Measurements from ENCODE around the gene ERG28.
"Not testable (repeated sequence)": the region's sequence is repeated elsewhere in the genome, so short reads cannot be mapped to it uniquely, and the experiment has no call there.

Gene ERG28

DNA sequence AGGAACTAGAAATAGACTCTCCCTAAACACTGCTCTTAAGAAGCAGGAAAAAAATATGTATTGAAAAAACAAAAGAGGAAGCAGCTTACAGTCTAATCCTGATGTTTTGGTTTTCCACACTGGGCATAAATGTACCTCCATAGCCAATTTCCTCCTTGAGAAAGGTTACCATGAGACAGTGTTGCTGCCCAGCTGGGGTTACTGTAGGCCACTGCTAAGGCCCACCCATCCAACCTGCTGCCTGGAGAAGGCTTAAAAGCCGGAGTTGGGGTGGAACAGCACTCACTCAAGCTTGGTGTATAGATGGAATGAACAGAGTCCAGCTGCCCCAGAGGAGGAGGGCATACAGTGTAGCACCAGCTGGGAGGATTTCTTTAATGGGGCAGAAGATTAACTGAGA lies 41.1 kb downstream of the ERG28 start:
- DNase-seq = no peak

DNA sequence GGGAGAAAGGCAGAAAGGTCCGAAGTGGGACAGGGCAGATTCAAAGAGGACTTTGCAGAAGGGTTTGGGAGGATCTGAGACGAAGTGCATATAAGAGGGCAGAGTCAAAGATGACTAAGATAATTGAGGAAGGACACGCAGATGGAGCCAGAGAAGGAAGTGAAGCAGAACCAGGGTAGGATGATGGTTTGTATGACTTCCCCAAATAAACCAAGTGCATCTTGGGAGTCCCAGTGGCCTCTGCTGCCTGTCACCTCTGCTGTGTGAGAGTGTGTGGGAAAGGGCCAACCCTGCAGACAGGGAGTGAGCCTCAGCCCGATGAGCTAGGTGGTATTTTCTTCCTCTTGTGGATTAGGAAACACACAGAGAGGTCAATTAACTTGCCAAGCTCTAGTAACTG lies 45.5 kb downstream of the ERG28 start:
- DNase-seq = no peak

DNA sequence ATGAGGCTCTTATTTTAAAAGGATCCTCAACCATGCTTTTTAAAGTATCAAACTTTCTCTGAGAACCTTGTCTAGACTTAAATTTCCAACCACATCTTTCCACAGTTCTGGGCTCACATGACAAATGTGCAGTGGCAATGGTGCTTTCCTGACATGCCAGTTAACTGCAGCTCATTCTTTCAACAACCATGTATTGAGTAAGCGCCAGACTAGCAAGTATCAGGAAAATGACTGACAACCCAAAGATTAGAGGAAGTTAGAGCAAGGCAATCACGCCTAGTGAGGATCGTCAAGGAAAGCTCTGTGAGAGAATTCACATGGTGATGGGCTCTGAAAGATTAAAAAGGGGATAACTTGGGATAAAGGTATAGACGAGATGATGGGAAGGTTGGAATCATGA lies 46.5 kb downstream of the ERG28 start:
- DNase-seq = no peak

DNA sequence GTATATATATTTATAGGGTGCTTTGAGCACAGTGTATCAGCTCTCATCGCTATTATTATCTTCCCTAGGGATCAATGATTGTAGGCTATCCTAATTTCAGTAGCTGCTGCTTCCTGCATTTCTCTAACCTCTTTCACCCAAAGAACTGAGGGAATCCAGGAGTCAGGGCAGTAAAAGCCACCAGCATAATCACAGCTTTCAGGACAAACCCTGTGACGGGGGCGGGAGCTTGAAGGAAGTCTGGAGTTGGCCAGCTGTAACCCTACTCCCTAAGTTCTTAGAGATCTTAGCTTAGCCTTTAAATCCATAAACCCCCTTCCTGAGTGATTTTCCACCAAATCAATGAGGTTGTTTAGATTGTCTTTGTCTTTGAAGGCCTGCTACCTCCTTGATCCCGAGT lies 48.5 kb downstream of the ERG28 start:
- DNase-seq = no peak

DNA sequence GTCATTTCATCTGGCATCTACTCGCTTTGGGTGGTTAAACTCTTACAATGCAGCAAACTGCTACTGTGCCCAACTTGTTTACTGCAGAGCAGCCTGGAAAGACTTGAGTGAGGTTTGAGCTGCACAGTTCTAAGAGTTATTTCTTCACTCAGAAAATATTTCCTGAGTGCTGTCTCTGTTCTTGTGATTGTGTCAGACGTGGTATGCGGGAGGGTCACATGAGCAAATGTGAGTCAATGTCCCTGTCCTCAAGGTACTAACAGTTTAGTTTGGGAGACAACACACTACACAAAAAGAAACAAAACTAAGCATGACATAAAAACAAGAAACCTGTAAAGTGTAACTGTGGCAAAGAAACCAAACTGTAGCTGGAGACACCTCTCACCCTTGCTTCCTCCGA lies 49.8 kb downstream of the ERG28 start:
- no peak for DNase-seq

- DNase-seq = no peak
Observed at GRCh38 chr14:75609606-75610475, 50.8 kb downstream of the ERG28 start.

GRCh38 chr14:75609116-75609515 lies 51.6 kb downstream of the ERG28 start:
- no peak for DNase-seq

DNA sequence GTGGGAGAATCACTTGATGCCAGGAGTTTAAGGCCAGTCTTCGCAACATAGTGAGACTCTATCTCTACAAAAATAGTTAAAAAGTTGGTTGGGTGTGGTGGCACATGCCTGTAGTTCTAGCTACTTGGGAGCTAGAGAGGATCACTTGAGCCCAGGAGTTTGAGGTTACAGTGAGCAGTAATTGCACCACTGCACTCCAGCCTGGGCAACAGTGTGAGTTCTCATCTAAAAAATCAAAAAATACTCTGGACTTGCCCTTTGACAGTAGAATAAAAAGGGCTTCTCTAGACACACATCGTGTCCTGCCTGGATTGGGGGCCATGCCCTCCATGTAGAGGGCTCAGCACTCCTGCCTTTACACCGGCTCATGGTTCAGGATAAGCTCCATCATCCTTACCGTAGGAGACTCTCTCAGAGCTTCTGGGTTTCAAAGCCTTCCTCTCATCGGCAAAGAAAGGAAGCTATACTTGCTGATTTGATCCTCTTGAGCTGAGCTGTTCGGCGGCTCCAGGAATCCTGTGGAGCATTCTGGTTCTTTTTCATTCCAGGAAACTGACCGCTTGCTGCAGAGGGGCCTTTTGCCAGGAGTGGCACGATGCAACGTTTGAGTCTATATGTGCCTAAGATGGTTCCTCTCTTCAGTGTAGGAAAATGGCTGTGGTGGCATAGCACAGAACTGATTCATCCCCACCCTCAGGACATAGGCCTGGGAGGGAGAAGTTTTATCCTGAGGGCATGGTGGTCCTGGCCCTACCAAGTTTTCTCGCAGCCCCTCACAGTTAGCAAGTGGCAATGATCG lies 52.6 kb downstream of the ERG28 start:
- no peak for DNase-seq

- DNase-seq = no peak
Observed at GRCh38 chr14:75607044-75607443, 53.6 kb downstream of the ERG28 start.

- DNase-seq = no peak
Observed at GRCh38 chr14:75605916-75606315, 54.8 kb downstream of the ERG28 start.

- DNase-seq = no peak
Observed at GRCh38 chr14:75604979-75605851, 55.5 kb downstream of the ERG28 start.

- no peak for DNase-seq
Observed at GRCh38 chr14:75602503-75602902, 58.2 kb downstream of the ERG28 start.

GRCh38 chr14:75601061-75601460 lies 59.6 kb downstream of the ERG28 start:
- DNase-seq = not testable (repeated sequence)

DNA sequence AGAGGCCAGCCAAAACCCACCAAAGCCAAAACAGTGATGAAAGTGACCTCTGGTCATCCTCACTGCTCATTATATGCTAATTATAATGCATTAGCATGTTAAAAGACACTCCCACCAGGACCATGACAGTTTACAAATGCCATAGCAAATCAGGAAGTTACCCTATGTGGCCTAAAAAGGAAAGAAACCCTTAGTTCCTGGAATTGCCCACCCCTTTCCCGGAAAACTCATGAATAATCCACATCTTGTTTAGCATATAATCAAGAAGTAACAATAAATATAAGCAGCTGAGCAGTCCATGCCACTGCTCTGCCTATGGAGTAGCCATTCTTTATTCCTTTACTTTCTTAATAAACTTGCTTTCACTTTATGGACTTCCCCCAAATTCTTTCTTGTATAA lies 60.6 kb downstream of the ERG28 start:
- DNase-seq = not testable (repeated sequence)
